Activated CD4-positive, CD25-positive, alpha-beta regulatory T cell treated with anti-CD3 and anti-CD28 coated beads, Interleukin-2, amount 50 U/mL, for 24 hours (primary cell): Measurements from ENCODE around the gene KLHL6.
"Not testable (repeated sequence)": the region's sequence is repeated elsewhere in the genome, so short reads cannot be mapped to it uniquely, and the experiment has no call there.

ENCODE experiments used
- ATAC-seq, 2 donors: fragments of 150-1000 bp; cut with Tn5 transposase; one replicate each; pipeline ENCODE4 v1.10.0; 2021; ENCODE audit warnings: mild to moderate bottlenecking in 1 of 2, moderate library complexity in 1 of 2

KLHL6 gene

DNA sequence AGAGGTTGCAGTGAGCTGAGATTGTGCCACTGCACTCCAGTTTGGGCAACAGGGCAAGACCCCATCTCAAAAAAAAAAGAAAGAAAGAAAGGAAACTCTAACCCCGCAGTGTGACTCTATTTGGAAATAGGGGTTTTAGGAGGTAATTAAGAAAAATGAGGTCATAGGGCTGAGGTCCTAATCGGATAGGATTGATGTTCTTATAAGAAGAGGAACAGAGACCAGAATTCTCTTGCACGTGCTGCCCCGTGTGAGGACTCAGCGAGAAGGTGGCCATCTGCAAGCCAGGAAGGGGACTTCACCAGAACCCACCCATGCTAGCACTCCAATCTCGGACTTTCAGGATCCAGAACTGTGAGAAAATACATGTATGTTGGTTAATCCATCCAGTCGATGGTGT is 25.8 kb downstream of the KLHL6 start:
- no peak for ATAC-seq

DNA sequence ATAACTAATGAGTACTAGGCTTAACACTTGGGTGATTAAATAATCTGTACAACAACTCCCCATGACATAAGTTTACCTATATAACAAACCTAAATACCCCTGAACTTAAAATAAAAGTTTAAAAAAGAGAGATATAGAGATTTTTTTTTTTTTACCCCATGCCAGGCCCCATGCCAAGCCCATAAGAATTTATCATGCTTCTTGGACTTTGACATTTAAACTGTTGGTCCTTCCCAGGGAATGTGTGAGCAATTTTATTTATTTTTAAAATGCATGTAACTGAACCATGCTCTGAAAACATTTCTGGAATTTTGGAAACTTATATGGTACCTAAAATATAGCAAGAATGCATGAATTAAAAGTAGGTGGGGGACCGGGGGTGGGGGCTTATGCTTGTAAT is 26.3 kb downstream of the KLHL6 start:
- no peak for ATAC-seq

GRCh38 chr3:183528758-183529157 is 26.7 kb downstream of the KLHL6 start:
- ATAC-seq = not testable (repeated sequence)

GRCh38 chr3:183527428-183528379 is 27.8 kb downstream of the KLHL6 start:
- peak; percentile 73 to 76 for ATAC-seq

GRCh38 chr3:183526838-183527427 is 28.6 kb downstream of the KLHL6 start:
- ATAC-seq = no peak

- no peak for ATAC-seq
Observed at GRCh38 chr3:183524476-183524875, 31.0 kb downstream of the KLHL6 start.

DNA sequence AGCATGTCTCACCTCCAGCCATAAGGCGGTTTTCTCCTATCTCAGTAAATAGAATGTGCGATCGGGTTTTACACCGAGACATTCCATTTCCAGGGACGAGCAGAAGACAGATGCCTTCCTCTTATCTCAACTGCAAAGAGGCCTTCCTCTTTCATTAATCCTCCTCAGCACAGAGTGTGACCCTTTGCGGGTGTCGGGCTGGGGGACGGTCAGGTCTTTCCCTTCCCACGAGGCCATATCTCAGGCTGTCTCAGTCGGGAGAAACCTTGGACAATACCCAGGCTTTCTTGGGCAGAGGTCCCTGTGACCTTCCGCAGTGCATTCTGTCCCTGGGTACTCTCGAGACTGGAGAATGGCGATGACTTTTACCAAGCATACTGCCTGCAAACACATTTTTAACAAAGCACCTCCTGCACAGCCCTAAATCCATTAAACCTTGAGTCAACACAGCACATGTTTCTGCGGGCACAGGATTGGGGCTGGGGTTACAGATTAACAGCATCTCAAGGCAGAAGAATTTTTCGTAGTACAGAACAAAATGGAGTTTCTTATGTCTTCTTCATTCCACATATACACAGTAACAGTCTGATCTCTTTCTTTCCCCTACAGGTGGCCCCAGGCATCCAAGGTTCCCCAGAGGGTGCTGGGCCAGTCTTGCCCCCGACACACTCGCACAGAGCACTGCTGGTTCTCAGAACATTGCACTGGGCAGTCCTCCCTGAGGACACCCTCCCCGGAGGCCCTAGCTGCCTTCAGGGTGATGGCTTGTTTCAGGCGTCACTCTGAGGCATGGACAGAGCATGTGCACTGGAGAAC is 34.6 kb downstream of the KLHL6 start:
- not testable (repeated sequence) for ATAC-seq

DNA sequence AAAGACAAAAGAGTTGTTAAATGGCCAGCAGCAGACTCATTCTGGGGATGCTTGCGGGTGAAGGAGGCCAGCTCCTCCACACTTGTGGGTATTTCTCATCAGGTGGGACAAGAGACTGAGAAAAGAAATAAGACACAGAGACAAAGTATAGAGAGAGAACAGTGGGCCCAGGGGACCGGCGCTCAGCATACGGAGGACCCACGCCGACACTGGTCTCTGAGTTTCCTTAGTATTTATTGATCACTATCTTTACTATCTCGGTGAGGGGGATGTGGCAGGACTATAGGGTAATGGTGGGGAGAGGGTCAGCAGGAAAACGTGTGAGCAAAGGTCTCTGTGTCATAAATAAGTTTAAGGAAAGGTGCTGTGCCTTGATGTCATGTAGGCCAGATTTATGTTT is 35.2 kb downstream of the KLHL6 start:
- not testable (repeated sequence) for ATAC-seq

DNA sequence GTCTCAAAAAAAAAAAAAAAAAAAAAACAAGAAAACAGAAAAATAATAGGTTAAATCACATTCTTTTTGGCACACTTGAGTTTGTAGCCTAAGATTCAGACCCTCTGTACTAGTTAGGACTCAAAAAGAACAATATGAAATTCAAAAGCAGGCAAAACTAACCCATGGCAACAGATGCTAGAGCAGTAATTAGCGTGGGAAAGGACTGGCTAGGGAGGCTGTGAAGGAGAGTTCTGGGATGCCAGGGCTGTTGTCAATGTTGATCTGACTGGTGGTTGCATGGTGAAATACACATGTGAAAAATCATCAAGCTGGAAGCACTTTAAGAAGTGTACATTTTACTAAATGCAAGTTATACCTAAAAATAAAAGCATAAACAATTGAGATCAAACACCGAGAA is 35.6 kb downstream of the KLHL6 start:
- ATAC-seq = no peak

DNA sequence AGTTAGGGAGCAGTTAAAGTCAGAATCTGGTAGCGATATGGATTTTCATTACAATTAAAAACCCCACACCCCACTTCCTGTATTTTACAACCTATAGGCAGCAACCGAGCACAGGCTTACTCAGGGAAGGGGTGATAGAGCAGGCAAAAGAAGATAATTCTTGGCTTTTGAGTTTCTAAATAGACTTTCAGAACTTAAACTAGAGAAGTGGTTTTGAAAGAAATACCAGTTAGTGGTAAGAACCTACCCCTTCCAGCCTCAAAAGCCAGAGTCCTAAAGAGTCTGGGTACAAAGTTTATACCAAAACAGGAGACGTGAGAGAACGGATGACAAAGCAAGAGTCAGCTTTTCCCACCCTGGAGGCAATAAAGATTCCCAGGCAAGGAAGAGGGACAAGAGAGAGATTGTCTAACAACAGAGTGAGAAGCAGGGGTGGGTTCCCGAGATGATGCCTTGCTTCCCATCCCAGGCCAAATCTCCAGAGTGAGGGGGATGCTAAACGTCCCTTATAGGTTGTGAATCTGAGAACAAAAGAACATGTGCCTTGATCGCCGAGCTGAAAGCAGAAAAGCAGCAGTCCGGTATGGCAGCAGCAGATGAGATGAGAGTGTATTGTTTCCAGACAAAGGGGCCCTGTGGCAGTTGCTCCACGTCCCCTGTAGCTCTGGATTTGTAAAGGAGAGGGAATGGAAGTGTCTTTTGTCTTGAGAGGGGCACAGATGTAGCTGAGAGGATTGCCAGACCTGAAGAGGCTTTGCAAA is 36.8 kb downstream of the KLHL6 start:
- peak; percentile 36 to 40 for ATAC-seq

DNA sequence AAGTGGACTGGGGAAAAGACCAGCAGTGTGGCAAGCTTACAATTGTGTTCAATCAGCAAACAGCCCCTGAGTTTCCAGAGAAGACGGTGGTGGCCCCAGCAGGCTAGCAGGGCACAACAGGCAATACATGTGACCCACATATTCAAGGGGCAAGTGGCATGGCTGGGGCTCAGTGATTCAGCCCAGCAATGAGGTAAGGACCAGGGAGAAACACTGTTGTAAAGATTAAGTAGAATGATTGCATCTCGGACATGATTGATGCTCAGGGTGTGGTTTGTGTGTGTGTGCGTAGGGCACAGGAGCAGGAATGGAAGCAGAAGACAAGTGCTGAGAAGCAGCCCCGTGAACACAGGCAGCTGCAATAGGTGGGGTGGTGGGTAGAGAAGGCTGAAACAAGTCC is 37.9 kb downstream of the KLHL6 start:
- no peak for ATAC-seq

DNA sequence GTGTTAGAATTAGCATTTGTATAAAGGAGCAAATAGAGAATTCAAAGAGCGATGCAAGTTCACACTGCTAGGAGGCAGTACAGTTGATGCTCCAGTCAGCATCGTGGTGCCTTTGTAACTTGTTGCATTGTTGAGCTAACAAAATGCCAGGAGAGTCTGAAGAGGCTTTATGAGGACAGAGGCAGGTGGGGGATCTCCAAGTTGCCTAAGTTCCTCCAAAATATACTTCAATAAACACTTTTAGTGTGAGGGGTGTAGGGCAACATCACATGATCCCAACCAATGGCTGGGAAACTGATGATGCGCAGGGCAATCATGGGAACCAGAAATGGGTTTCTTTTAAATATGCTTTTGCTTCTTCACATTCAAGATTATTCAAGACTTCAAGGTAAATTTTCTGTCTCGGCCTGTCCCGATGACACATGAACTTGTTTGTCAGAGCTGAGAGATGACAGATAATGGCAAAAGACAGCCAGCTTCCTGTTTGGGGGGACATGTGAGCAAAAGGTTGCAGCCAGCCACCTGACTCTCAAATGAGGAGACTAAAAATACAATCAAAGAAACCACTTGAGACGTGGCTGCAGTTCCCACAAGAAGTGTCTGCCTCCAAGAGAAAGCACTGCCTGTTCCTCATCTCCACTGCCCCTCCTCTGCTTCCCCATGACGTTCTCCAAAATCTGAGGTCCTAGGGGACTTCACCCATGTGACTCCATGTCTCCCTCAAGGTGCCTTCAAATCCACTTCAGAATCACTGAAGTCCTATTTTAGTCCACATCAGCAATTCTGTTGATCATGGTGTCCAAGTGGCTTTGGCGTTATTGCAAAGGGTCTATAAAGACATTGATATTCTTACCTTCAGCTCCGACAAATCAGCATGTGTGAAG is 39.3 kb downstream of the KLHL6 start:
- ATAC-seq = peak; percentile 81 to 89

DNA sequence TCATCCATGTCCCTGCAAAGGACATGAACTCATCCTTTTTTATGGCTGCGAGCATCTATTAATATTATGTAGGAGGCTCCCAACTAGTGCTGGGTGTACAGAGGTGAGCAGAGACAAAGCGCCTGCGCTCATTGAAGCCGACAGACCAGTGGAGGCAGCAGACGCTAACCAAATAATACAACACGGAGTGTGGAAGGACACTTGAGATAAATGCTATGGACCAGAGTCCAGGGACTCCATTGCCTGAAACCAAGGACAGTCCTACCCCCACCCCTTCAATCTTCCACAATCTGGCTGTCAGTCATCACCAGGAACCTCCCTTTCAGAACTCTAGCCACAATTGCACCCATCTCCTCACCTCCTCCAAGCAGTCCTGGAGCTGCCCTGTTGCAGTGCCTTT is 41.5 kb downstream of the KLHL6 start:
- ATAC-seq = no peak

GRCh38 chr3:183513046-183513706 is 42.3 kb downstream of the KLHL6 start:
- ATAC-seq = peak; percentile 27 to 43

DNA sequence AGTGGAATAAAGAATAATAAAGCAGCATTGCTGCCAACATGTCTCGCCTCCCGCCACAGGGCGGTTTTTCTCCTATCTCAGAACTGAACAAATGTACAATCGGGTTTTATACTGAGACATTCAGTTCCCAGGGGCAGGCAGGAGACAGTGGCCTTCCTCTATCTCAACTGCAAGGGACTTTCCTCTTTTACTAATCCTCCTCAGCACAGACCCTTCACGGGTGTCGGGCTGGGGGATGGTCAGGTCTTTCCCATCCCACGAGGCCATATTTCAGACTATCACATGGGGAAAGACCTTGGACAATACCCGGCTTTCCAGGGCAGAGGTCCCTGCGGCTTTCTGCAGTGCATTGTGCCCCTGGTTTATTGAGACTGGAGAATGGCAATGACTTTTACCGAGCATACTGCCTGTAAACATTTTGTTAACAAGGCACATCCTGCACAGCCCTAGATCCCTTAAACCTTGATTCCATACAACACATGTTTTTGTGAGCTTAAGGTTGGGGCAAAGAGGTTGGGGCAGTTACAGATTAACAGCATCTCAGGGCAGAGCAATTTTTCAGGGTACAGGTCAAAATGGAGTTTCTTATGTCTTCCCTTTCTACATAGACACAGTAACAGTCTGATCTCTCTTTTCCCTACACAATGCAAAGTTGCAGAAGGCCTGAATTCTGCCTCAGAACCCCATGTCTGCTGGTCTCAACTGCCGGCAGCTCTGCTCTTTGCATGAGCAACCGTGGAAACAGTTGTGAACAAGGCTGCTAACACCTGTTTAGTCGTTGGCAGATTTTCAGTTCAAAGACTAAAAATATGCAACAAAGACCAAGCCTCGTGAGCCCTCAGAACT is 44.0 kb downstream of the KLHL6 start:
- not testable (repeated sequence) for ATAC-seq

DNA sequence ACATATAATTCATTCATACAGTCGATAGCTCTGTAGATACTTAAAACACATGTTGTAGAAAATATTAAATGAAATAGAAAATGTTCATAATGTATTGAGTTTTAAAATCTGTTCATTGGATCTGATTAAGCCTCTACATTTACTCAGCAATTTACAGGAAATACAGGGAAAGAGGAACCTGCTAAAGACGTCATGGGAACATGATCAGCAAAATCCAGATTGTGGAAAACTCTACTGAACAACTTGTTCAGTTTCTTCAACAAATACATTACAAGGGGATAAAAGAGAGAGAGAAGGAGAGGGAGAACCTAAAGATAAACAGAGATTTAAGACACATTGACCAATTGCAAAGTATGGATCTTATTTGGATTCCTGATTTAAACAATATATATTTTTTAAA is 46.7 kb downstream of the KLHL6 start:
- no peak for ATAC-seq

- no peak for ATAC-seq
Observed at GRCh38 chr3:183507551-183507950, 48.0 kb downstream of the KLHL6 start.

DNA sequence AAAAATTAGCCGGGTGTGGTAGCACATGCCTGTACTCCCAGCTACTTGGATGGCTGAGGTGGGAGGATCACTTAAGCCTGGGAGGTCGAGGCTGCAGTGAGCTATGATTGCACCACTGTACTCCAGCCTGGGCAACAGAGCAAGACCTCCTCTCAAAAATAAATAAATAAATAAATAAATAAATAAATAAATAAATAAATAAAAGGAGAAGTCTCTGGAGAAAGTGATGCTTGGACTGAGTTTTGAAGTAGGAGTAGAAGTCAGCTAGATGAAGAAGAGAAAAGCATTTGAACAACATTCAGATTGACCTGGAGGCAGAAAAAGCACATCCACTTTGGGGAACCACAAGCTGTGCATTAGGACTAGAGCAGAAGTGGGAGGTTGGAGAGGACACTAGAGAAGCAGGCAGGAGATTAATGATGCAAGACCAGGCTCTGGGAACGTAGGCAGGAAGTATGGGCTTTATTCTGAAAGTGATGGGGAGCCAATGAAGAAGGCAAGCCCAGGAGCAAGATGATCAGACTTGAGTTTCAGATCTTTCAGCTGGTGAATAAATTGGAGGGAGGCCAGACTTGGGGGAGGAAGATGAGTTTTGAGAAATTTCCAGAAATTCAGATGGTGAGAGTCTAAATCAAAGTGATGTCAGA is 48.7 kb downstream of the KLHL6 start:
- no peak for ATAC-seq

- no peak for ATAC-seq
Observed at GRCh38 chr3:183504597-183504996, 50.9 kb downstream of the KLHL6 start.
